CD4-positive, CD25-positive, alpha-beta regulatory T cell (primary cell): ENCODE measurements around the gene P4HTM. TPM values are rescaled to one million over a fixed set of nuclear protein-coding genes. Genes with fewer than 3 reads are reported as not detected.

Experiments used
- ATAC-seq, 2 donors: fragments of 150-1000 bp; cut with Tn5 transposase; one replicate each; pipeline ENCODE4 v1.10.0; 2021; ENCODE audit warnings: low read depth in 2 of 2, moderate number of reproducible peaks in 2 of 2, moderate library complexity in 1 of 2
- DNase-seq, 3 donors: peaks; one replicate each; pipeline versions ENCODE4 v3.0.0 to v3.0.0-alpha.2; 2012 to 2022; ENCODE audit warnings: mixed read lengths in 1 of 3
- H3K27ac ChIP-seq: one replicate; pipeline ENCODE4 v1.7.0; 2013; ENCODE audit warnings: mild to moderate bottlenecking, low read length; ENCODE audit not compliant: insufficient read depth, poor library complexity, severe bottlenecking
- H3K27me3 ChIP-seq: one replicate; pipeline ENCODE4 v1.7.0; 2013; ENCODE audit warnings: low read length; ENCODE audit not compliant: control insufficient read depth, insufficient read depth
- H3K36me3 ChIP-seq: one replicate; pipeline ENCODE4 v1.7.0; 2013; ENCODE audit warnings: mild to moderate bottlenecking, low read length, moderate library complexity; ENCODE audit not compliant: control insufficient read depth, insufficient read depth
- H3K4me1 ChIP-seq: 2 replicates; pipeline ENCODE4 v1.7.0; 2013; ENCODE audit warnings: mild to moderate bottlenecking, low read length; ENCODE audit not compliant: insufficient read depth, control insufficient read depth, poor library complexity, severe bottlenecking
- H3K4me3 ChIP-seq: one replicate; pipeline ENCODE4 v1.7.0; 2013; ENCODE audit warnings: low read depth, mild to moderate bottlenecking, low read length, moderate library complexity
- H3K9me3 ChIP-seq, 2 experiments: 1 replicate in 1 of 2; 2 replicates in 1 of 2; pipeline ENCODE4 v1.7.0; 2013; ENCODE audit warnings: low read length in 2 of 2, mild to moderate bottlenecking in 1 of 2, moderate library complexity in 1 of 2; ENCODE audit not compliant: control insufficient read depth in 2 of 2
- H3K27ac Mint-ChIP-seq, 3 donors: one replicate each; pipeline ENCODE4 v1.8.0; 2020 to 2022; ENCODE audit warnings: mild to moderate bottlenecking in 3 of 3, mixed read lengths in 3 of 3, moderate library complexity in 2 of 3
- H3K27me3 Mint-ChIP-seq: one replicate; pipeline ENCODE4 v1.8.0; 2022; ENCODE audit warnings: mild to moderate bottlenecking, mixed read lengths
- H3K36me3 Mint-ChIP-seq: one replicate; pipeline ENCODE4 v1.8.0; 2020; ENCODE audit warnings: mixed read lengths
- H3K4me1 Mint-ChIP-seq, 4 donors: one replicate each; pipeline ENCODE4 v1.8.0; 2020 to 2022; ENCODE audit warnings: mixed read lengths in 4 of 4, mild to moderate bottlenecking in 1 of 4
- H3K4me3 Mint-ChIP-seq, 4 donors: one replicate each; pipeline ENCODE4 v1.8.0; 2020 to 2022; ENCODE audit warnings: mild to moderate bottlenecking in 4 of 4, mixed read lengths in 4 of 4, moderate library complexity in 3 of 4
- H3K9me3 Mint-ChIP-seq, 7 donors: one replicate each; pipeline ENCODE4 v1.8.0; 2020 to 2022; ENCODE audit warnings: mixed read lengths in 7 of 7, mild to moderate bottlenecking in 3 of 7, moderate library complexity in 2 of 7
- polyA plus RNA-seq, 4 donors: library from polyadenylated mRNA; unstranded; fragments of 300-500 nt; fragmentation: Illumina TruSeq; gene quantifications; one replicate each; pipeline ENCODE4 v1.2.3, GENCODE V29; 2021
- total RNA-seq: library from RNA; stranded (reverse); gene quantifications from one replicate; pipeline ENCODE4 v1.2.3, GENCODE V29; 2022

The P4HTM gene
- total and polyA plus RNA-seq, 5 donors from 2014 or later: 19.5 to 39.2 (median 25.1) TPM

DNA sequence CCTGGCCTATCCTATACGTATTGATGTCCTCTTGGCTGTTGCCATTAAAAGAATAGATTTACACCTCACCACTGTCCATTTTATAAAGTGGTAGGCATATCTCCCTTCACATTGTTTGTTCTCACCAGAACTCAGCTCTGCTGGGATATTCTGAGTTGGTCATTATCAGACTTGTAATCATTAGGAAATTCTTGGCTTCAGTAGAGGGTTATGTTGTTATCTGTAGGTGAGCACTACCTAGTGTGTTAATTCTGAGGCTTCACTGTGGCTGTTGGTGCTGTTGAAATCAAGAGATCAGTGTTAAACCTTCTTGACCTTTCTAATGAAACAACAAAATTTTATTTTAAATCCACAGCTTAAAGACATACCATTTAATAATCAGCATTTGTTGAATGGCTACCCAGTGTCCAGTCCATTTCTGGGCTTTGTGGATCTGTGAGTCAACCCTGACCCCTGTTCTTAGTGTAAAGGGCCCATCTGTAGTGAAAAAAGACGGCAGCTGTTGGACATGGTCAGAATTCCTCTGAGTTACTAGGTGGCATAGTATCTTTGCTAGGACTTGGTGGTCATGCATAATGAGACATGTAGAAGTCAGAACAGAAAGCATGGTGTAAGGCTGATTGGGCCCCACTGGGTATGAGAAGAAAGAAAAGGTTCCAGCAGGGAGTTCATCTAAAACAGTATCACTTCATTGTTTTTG, 32.9 kb upstream of the P4HTM start:
- ATAC-seq (no peak), DNase-seq (no peak)
- H3K36me3 Mint-ChIP-seq: peaks cover 10% of the 10 kb centered on the region
- Histone ChIP-seq H3K9me3 (no peaks in the 10 kb centered on the region), H3K27me3 (no peaks in the 10 kb centered on the region), H3K4me3 (no peak overlapping the region), H3K4me1 (no peaks in the 10 kb centered on the region), H3K27ac (no peak overlapping the region), H3K36me3 (peaks cover 27% of the 10 kb centered on the region)
- no peak overlapping the region for H3K27ac Mint-ChIP-seq
- H3K9me3 Mint-ChIP-seq: no peaks in the 10 kb centered on the region
- peaks cover 6 to 16% (median 11%) of the 10 kb centered on the region in 4 donors for H3K4me1 Mint-ChIP-seq
- H3K27me3 Mint-ChIP-seq: no peaks in the 10 kb centered on the region
- H3K4me3 Mint-ChIP-seq: no peak overlapping the region

DNA sequence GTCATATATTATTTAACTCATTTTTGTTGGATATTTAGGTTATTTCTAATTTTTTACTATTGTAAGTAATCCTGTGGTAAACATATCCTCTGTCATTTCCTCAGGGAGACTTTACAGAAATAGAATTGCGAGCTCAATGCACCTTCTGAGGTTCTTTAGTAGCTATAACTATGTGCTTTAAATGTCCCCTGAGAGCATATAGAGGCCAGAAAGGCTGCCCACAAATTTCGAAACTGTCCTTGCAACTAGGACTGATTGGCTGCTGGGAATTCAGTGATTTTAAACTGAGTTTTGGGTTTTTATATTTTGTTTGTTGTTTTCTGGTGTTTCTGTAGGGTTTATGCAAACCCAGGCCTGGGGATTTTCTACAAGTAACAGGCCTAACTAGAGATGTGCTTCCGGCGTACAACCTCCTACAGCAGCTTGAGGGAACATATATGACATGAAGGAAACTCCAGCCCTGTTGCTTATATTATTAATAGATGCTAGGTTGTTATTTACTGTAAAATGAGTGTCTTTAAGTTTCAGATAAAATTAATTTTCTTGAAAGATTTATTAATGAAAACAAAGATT, 29.1 kb upstream of the P4HTM start:
- H3K27me3 Mint-ChIP-seq: no peaks in the 10 kb centered on the region
- no peaks in the 10 kb centered on the region for H3K9me3 Mint-ChIP-seq
- no peak for ATAC-seq
- no peak overlapping the region for H3K4me3 Mint-ChIP-seq
- Histone ChIP-seq H3K9me3 (no peaks in the 10 kb centered on the region), H3K27ac (no peak overlapping the region), H3K36me3 (peaks cover 27% of the 10 kb centered on the region), H3K4me3 (no peak overlapping the region), H3K4me1 (no peaks in the 10 kb centered on the region), H3K27me3 (no peaks in the 10 kb centered on the region)
- no peak for DNase-seq
- H3K4me1 Mint-ChIP-seq: peaks cover 1 to 17% (median 7%) of the 10 kb centered on the region in 4 donors
- H3K36me3 Mint-ChIP-seq: peaks cover 13% of the 10 kb centered on the region
- H3K27ac Mint-ChIP-seq: peak overlapping the region in 1 of 3 donors; percentile 65

DNA sequence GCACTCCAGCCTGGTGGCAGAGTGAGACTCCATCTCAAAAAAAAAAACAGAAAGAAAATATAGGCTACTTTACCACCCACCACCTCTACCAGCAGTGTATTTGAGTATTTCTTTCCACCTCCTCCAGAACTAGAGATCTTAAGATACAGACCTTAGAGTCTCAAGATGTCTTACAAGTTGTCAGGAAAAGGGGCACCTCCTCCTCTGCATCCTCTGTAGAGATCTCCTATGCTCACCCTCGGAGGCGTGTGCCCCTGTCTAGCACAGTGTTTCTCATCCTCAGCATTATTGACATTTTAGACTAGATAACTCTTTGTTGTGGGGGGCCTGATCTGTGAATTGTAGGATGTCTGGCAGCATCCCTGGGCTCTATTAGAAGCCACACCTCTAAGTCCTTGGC, 27.7 kb upstream of the P4HTM start:
- ATAC-seq (no peak), DNase-seq (no peak)
- H3K9me3 ChIP-seq: no peaks in the 10 kb centered on the region
- Mint-ChIP-seq H3K4me1 (peaks cover 8 to 17% (median 12%) of the 10 kb centered on the region in 4 donors), H3K27me3 (no peaks in the 10 kb centered on the region), H3K27ac (peak overlapping the region in 2 of 3 donors; percentile 65 to 91), H3K4me3 (no peak overlapping the region), H3K9me3 (no peaks in the 10 kb centered on the region), H3K36me3 (peaks cover 24% of the 10 kb centered on the region)
- peaks cover 39% of the 10 kb centered on the region for H3K36me3 ChIP-seq
- no peak overlapping the region for H3K27ac ChIP-seq
- no peak overlapping the region for H3K4me3 ChIP-seq
- no peaks in the 10 kb centered on the region for H3K27me3 ChIP-seq
- H3K4me1 ChIP-seq: no peaks in the 10 kb centered on the region

DNA sequence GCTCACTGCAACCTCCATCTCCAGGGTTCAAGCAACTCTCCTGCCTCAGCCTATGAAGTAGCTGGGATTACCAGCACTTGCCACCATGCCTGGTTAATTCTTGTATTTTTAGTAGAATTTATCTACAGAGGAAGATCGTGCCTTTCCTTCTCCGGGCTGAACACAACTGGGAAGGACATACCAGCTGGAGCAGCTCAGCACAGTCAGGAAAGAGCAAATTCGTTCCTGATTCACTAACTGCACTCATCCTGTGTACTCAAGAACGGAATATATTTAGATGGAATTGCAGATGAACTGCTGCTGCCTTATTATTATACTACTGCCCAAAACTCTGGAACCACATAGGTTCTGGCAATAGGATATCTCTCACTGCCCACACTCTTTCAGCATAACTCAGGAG, 27.1 kb upstream of the P4HTM start:
- Histone ChIP-seq H3K4me1 (no peaks in the 10 kb centered on the region), H3K4me3 (no peak overlapping the region), H3K9me3 (no peaks in the 10 kb centered on the region), H3K27ac (no peak overlapping the region), H3K27me3 (no peaks in the 10 kb centered on the region), H3K36me3 (peaks cover 41% of the 10 kb centered on the region)
- peak overlapping the region in 1 of 3 donors; percentile 65 for H3K27ac Mint-ChIP-seq
- ATAC-seq (no peak), DNase-seq (no peak)
- no peak overlapping the region for H3K4me3 Mint-ChIP-seq
- H3K9me3 Mint-ChIP-seq: no peaks in the 10 kb centered on the region
- peaks cover 8 to 17% (median 14%) of the 10 kb centered on the region in 4 donors for H3K4me1 Mint-ChIP-seq
- H3K27me3 Mint-ChIP-seq: no peaks in the 10 kb centered on the region
- peaks cover 24% of the 10 kb centered on the region for H3K36me3 Mint-ChIP-seq

DNA sequence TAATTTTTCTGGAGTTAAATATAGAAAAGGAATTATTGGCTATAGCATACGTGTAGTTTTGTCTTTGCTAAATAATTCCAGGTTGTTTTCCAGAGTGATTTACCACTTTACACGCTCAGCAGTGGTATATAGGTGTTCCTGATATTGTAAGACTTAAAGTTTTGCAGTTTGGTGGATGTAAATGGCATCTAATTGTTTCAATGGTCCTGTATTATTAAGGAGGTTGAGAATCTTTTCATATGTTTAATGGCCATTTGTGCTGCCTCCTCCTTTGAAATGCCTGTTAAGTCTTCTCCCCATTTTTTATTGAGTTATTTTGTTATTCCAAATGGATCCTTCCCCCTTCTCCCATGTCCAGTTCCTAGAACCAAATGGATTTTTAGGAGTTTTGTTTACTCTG, 26.4 kb upstream of the P4HTM start:
- peaks cover 8 to 17% (median 14%) of the 10 kb centered on the region in 4 donors for H3K4me1 Mint-ChIP-seq
- no peak overlapping the region for H3K4me3 Mint-ChIP-seq
- DNase-seq: no peak
- H3K36me3 ChIP-seq: peaks cover 41% of the 10 kb centered on the region
- H3K27ac ChIP-seq: no peak overlapping the region
- H3K36me3 Mint-ChIP-seq: peaks cover 27% of the 10 kb centered on the region
- no peaks in the 10 kb centered on the region for H3K4me1 ChIP-seq
- no peak overlapping the region for H3K4me3 ChIP-seq
- H3K9me3 ChIP-seq: no peaks in the 10 kb centered on the region
- H3K27me3 Mint-ChIP-seq: no peaks in the 10 kb centered on the region
- no peak for ATAC-seq
- no peaks in the 10 kb centered on the region for H3K9me3 Mint-ChIP-seq
- H3K27ac Mint-ChIP-seq: peak overlapping the region in 1 of 3 donors; percentile 20
- no peaks in the 10 kb centered on the region for H3K27me3 ChIP-seq

DNA sequence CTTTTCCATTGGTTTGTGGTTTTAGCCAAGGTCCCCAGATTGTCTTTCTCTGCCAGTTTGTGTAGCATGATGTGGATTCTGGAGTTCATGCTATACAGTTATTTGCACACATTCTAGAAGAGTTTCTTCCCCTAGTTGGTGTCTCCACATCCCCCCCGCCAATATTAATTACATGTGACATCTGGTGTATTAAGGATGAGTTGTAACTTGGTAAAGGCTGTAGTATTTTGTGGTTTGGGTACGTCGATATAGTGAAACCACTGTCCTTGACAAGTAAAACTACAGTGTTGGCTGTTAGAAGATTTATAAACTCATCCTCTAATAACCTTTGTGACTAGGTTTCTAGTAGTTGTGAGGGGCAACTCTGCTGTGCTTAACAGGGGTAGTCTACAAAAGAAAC, 23.7 kb upstream of the P4HTM start:
- no peak for DNase-seq
- H3K27me3 Mint-ChIP-seq: no peaks in the 10 kb centered on the region
- Histone ChIP-seq H3K4me1 (no peaks in the 10 kb centered on the region), H3K27ac (peak overlapping the region; percentile 23), H3K9me3 (no peaks in the 10 kb centered on the region), H3K4me3 (no peak overlapping the region), H3K27me3 (no peaks in the 10 kb centered on the region), H3K36me3 (peaks cover 54% of the 10 kb centered on the region)
- peak overlapping the region in 2 of 3 donors; percentile 33 to 84 for H3K27ac Mint-ChIP-seq
- no peak for ATAC-seq
- H3K4me3 Mint-ChIP-seq: no peak overlapping the region
- no peaks in the 10 kb centered on the region for H3K9me3 Mint-ChIP-seq
- H3K36me3 Mint-ChIP-seq: peaks cover 44% of the 10 kb centered on the region
- H3K4me1 Mint-ChIP-seq: peaks cover 7 to 17% (median 11%) of the 10 kb centered on the region in 4 donors

DNA sequence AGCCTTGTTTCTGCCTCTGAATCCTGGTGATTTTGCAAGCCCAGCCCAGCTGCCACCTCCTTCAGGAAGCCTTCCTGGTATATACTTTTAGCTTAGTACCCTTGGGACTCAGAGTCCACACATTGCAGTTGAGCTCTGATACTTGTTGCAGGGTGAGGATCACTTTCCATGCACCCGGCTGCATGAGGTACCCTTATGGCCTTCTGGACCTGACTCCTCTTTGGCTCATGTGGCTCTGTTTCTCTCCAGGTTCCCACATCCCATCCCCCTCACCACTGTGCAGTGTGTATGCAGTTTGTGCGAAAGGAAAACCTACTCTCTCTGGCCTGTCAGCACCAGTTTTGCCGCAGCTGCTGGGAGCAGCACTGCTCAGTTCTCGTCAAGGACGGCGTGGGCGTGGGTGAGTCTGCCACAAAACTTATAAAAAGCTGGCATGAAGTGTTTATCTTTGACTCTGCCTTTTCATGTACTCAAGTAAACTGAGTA, 23.1 kb upstream of the P4HTM start:
- ATAC-seq (no peak), DNase-seq (no peak)
- Histone ChIP-seq H3K27me3 (no peaks in the 10 kb centered on the region), H3K27ac (peak overlapping the region; percentile 23), H3K4me3 (no peak overlapping the region), H3K4me1 (no peaks in the 10 kb centered on the region), H3K9me3 (no peaks in the 10 kb centered on the region), H3K36me3 (peaks cover 59% of the 10 kb centered on the region)
- Mint-ChIP-seq H3K27me3 (no peaks in the 10 kb centered on the region), H3K27ac (peak overlapping the region in 2 of 3 donors; percentile 33 to 69), H3K4me3 (no peak overlapping the region), H3K36me3 (peaks cover 50% of the 10 kb centered on the region), H3K9me3 (no peaks in the 10 kb centered on the region), H3K4me1 (peaks cover 7 to 17% (median 11%) of the 10 kb centered on the region in 4 donors)
